K562 (cell line): ENCODE results near the gene NELL1. TPM values are rescaled to one million over a fixed set of nuclear protein-coding genes. Genes with fewer than 3 reads are reported as not detected.

Experiments
- ATAC-seq: fragments of 200-7000 bp; cut with Tn5 transposase; 3 replicates; pipeline ENCODE4 v1.9.1; 2020; ENCODE audit warnings: moderate library complexity
- BruUV-seq: library from RNA; stranded (reverse); fragments of 400-500 nt; replicated peaks from 2 replicates; lab custom pipeline; 2021; lab: Mats Ljungman, UMichigan
- CTCF ChIA-PET: fragments of 300-600 bp; formaldehyde crosslinking; extraction: SDS; loops from one replicate; lab custom pipeline; 2021; ENCODE audit warnings: low intra/inter-chr PET ratio; lab: Yijun Ruan, JAX
- POLR2A ChIA-PET: fragments of 300-600, 350-650 bp; sonication (Branson Sonifier 250); formaldehyde crosslinking; extraction: SDS; loops from one replicate; lab custom pipeline; 2021; ENCODE audit warnings: antibody characterized with exemption, inconsistent platforms; lab: Yijun Ruan, JAX
- DNase-seq, 4 experiments: peaks; one replicate each; pipeline versions ENCODE4 v3.0.0 to v3.0.0-alpha.2; 2011 to 2018; ENCODE audit warnings: low spot score in 3 of 4, mixed read lengths in 3 of 4; ENCODE audit errors: extremely low read depth in 1 of 4
- FAIRE-seq: peaks from 2 replicates; lab custom pipeline; 2011; peaks lifted over from hg19 to GRCh38; lab: Jason Lieb, UNC
- H2AFZ ChIP-seq: 2 replicates; pipeline ENCODE4 v1.6.0; 2011; ENCODE audit warnings: low read depth, low read length, control low read depth, inconsistent platforms
- H3K27ac ChIP-seq: fragments of 200-600 bp; 3 replicates; pipeline ENCODE4 v1.8.0; 2011; ENCODE audit warnings: low read depth, mild to moderate bottlenecking, control low read depth, inconsistent platforms, low read length, moderate library complexity, mixed read lengths; ENCODE audit errors: extremely low read depth
- H3K27me3 ChIP-seq, 2 experiments: fragments of 300-600 bp in 1 of 2; 2 replicates in 1 of 2; 3 replicates in 1 of 2; pipeline versions ENCODE4 v1.6.0 to v1.8.0; 2011; ENCODE audit warnings: inconsistent platforms in 2 of 2, low read length in 2 of 2, mild to moderate bottlenecking in 1 of 2, mixed read lengths in 1 of 2, moderate library complexity in 1 of 2; ENCODE audit not compliant: control insufficient read depth in 2 of 2, insufficient read depth in 2 of 2
- H3K36me3 ChIP-seq: fragments of 300-600 bp; 3 replicates; pipeline ENCODE4 v1.8.0; 2011; ENCODE audit warnings: mild to moderate bottlenecking, low read length, inconsistent platforms; ENCODE audit not compliant: control insufficient read depth, insufficient read depth
- H3K4me1 ChIP-seq, 2 experiments: fragments of 200-600 bp in 1 of 2; replicated peaks in 1 of 2; 2 replicates in 1 of 2; 3 replicates in 1 of 2; pipeline versions ENCODE4 v1.5.1 to v1.8.0; 2011; ENCODE audit warnings: inconsistent platforms in 2 of 2, low read length in 2 of 2, mild to moderate bottlenecking in 1 of 2, mixed read lengths in 1 of 2, moderate library complexity in 1 of 2; ENCODE audit not compliant: control insufficient read depth in 2 of 2, insufficient read depth in 2 of 2
- H3K4me2 ChIP-seq: 2 replicates; pipeline ENCODE4 v1.6.1; 2011; ENCODE audit warnings: low read length, control low read depth, inconsistent platforms, mixed read lengths; ENCODE audit not compliant: insufficient read depth
- H3K4me3 ChIP-seq: fragments of 200-600 bp; sonication (generic), shearing (Covaris generic); 2 replicates; pipeline ENCODE4 v1.5.1; 2016; ENCODE audit warnings: control low read depth, inconsistent platforms
- H3K79me2 ChIP-seq: fragments of 200-600 bp; 3 replicates; pipeline ENCODE4 v1.8.0; 2011; ENCODE audit warnings: low read length, inconsistent platforms; ENCODE audit not compliant: control insufficient read depth, insufficient read depth
- H3K9ac ChIP-seq, 2 experiments: 2 replicates each; pipeline versions ENCODE4 v1.6.0 to v1.6.1; 2011; ENCODE audit warnings: low read depth in 2 of 2, low read length in 2 of 2, control low read depth in 1 of 2, inconsistent platforms in 1 of 2, mild to moderate bottlenecking in 1 of 2, mixed read lengths in 1 of 2; ENCODE audit not compliant: insufficient read depth in 1 of 2
- H3K9me1 ChIP-seq: one replicate; pipeline ENCODE4 v1.6.0; 2011; ENCODE audit warnings: inconsistent platforms, mild to moderate bottlenecking, low read length, moderate library complexity; ENCODE audit not compliant: control insufficient read depth, insufficient read depth
- H3K9me3 ChIP-seq: replicated peaks from 2 replicates; pipeline ENCODE4 v1.5.1; 2011; ENCODE audit warnings: low read depth, low read length, inconsistent platforms; ENCODE audit not compliant: control insufficient read depth, insufficient read depth
- H4K20me1 ChIP-seq: replicated peaks from 2 replicates; pipeline ENCODE4 v1.6.1; 2011; ENCODE audit warnings: low read length, inconsistent platforms, mixed read lengths; ENCODE audit not compliant: control insufficient read depth, insufficient read depth
- CC2D1A ChIP-seq: fragments of 450-650 bp; IDR thresholded peaks from 2 replicates; pipeline ENCODE4 v1.6.1; 2017; ENCODE audit warnings: mild to moderate bottlenecking
- EGR1 ChIP-seq: fragments of 450-650 bp; conservative IDR thresholded peaks from 2 replicates; pipeline ENCODE4 v1.6.1; 2017; ENCODE audit warnings: mild to moderate bottlenecking
- HEY1 ChIP-seq: fragments of 250-450 bp; sonication (Bioruptor Pico); IDR thresholded peaks from 2 replicates; pipeline ENCODE4 v1.5.0; 2020; ENCODE audit warnings: mild to moderate bottlenecking, moderate library complexity, borderline replicate concordance
- HNRNPK ChIP-seq: fragments of 200-400 bp; formaldehyde crosslinking; IDR thresholded peaks from one replicate; pipeline ENCODE4 v1.6.1; 2018; ENCODE audit warnings: mild to moderate bottlenecking, low read depth, low read length; ENCODE audit not compliant: poor library complexity, severe bottlenecking
- MEIS2 ChIP-seq: fragments of 450-650 bp; IDR thresholded peaks from 2 replicates; pipeline ENCODE4 v1.6.1; 2014; ENCODE audit warnings: mild to moderate bottlenecking; ENCODE audit not compliant: partially characterized antibody
- OTX1 ChIP-seq: fragments of 450-650 bp; formaldehyde crosslinking; IDR thresholded peaks from 2 replicates; pipeline ENCODE4 v1.4.0; 2022; ENCODE audit warnings: mild to moderate bottlenecking
- PCBP1 ChIP-seq: fragments of 200-400 bp; formaldehyde crosslinking; IDR thresholded peaks from 2 replicates; pipeline ENCODE4 v1.6.1; 2018; ENCODE audit warnings: mild to moderate bottlenecking, low read depth, low read length; ENCODE audit not compliant: poor library complexity, severe bottlenecking
- POLR2B ChIP-seq: fragments of 450-650 bp; IDR thresholded peaks from 2 replicates; pipeline ENCODE4 v1.6.1; 2018; ENCODE audit warnings: low read depth; ENCODE audit not compliant: partially characterized antibody
- SRSF9 ChIP-seq: fragments of 200-400 bp; formaldehyde crosslinking; IDR thresholded peaks from 2 replicates; pipeline ENCODE4 v1.6.1; 2017; ENCODE audit warnings: low read depth, low read length, borderline replicate concordance
- ZNF121 ChIP-seq: sonication (generic); formaldehyde crosslinking; conservative IDR thresholded peaks from 2 replicates; pipeline ENCODE4 v1.8.0; 2022; ENCODE audit warnings: missing genetic modification reagents
- WGBS: fragments of 100-300 bp; shearing (Covaris generic); methylation state at CpG from one replicate; pipeline ENCODE4 v1.1.6; 2016; ENCODE audit warnings: low coverage, mixed read lengths; ENCODE audit not compliant: insufficient coverage; ENCODE audit errors: missing lambda C conversion rate; 5-methylcytosine and 5-hydroxymethylcytosine counted together
- in situ Hi-C: fragments of 300-500 bp; cut with MboI; formaldehyde crosslinking; loops from 4 replicates; pipeline ENCODE4 v1.15.0; 2018; ENCODE audit warnings: inconsistent platforms, mixed read lengths
- intact Hi-C: fragments of 100-400 bp; cut with micrococcal nuclease; formaldehyde crosslinking; loops from 2 replicates; pipeline ENCODE4 v1.14.2; 2022
- polyA plus RNA-seq, 8 experiments: library from polyadenylated mRNA; depleted of rRNA in 4 of 8; stranded (reverse) in 5 of 8; unstranded in 3 of 8; fragments of >200 nt; fragmentation: Nextera tagmentation in 2 of 8; fragmentation: Illumina TruSeq in 1 of 8; extraction: Ambion mirVana in 2 of 8; extraction: Trizol in 1 of 8; gene quantifications; 2 replicates each; pipeline versions ENCODE4 v1.2.1 to v1.2.3, GENCODE V29; 2011 to 2014; ENCODE audit warnings: inconsistent platforms in 1 of 8, missing spikeins in 1 of 8
- total RNA-seq, 7 experiments: library from RNA; depleted of rRNA in 6 of 7; stranded (reverse); fragments of >200 nt in 6 of 7; fragmentation: Illumina TruSeq in 2 of 7; extraction: Trizol in 2 of 7; gene quantifications; 2 replicates each; pipeline versions ENCODE4 v1.2.1 to v1.2.3, GENCODE V29; 2011 to 2021; ENCODE audit warnings: low replicate concordance in 1 of 7
- TF ChIP-seq, protein P1 (sequence below): fragments of 450-650 bp; formaldehyde crosslinking; IDR thresholded peaks from 2 replicates; pipeline ENCODE4 v1.4.0; 2022; ENCODE audit warnings: missing genetic modification characterization

NELL1 gene
- total and polyA plus RNA-seq, 9 of the 15 experiments (the other 6 are each of a cell fraction or from before 2014, with no cell fraction given): not detected

DNA sequence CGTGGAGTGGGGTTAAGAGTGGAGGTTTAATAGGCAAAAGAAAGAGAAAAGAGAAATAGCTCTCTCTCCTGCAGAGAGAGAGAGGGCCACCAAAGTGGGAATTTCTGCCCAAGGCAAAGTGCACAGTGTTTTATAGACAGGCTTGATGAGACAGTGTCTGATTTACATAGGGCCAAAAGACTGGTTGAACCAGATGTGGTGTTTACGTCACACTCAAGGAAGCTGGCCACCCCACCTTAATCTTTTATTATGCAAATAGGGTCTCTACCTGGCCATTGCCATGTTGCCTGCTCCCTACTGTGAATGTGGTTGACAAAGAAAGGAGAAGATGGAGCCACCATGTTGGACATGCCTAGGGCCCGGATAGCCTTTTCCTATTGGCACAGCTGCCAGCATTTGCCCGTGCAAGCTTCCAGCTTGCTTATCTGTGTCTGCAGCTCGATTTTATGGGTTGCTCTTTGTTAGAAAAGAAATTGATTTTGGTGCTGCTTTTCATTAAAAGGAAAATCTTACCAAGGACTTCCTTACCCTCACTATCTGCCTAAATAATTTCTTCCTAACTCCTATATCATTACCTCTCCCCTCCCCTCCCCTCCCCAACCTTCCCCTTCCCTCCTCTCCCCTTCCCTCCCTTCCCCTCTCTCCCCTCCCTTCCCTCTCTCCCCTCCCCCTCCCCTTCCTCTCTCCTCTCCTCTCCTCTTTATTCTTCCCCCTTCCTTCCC lies 436.0 kb downstream of the NELL1 start:
- CTCF ChIA-PET: no interaction called here
- no peaks in the 10 kb centered on the region for H3K4me1 ChIP-seq
- H3K27ac ChIP-seq: no peak overlapping the region
- TF ChIP-seq PCBP1 (peak; percentile 78), HNRNPK (peak; percentile 39), HEY1 (no peak)
- no peaks in the 10 kb centered on the region for H3K9me1 ChIP-seq
- no peak overlapping the region for H3K4me2 ChIP-seq
- POLR2A ChIA-PET: no interaction called here
- no peak for ATAC-seq
- no peaks in the 10 kb centered on the region for H3K79me2 ChIP-seq
- in situ Hi-C loops: no loop called here
- no peaks in the 10 kb centered on the region for H3K9me3 ChIP-seq
- no peak overlapping the region for H3K9ac ChIP-seq
- H3K36me3 ChIP-seq: no peaks in the 10 kb centered on the region
- no peak for FAIRE-seq
- H2AFZ ChIP-seq: no peak overlapping the region
- H3K4me3 ChIP-seq: no peak overlapping the region
- intact Hi-C loops: no loop called here
- no peaks in the 10 kb centered on the region for H3K27me3 ChIP-seq
- WGBS: 3% methylated on average over 5 of the region's 5 CpGs
- DNase-seq: no peak
- BruUV-seq: no TSS peak
- no peaks in the 10 kb centered on the region for H4K20me1 ChIP-seq

DNA sequence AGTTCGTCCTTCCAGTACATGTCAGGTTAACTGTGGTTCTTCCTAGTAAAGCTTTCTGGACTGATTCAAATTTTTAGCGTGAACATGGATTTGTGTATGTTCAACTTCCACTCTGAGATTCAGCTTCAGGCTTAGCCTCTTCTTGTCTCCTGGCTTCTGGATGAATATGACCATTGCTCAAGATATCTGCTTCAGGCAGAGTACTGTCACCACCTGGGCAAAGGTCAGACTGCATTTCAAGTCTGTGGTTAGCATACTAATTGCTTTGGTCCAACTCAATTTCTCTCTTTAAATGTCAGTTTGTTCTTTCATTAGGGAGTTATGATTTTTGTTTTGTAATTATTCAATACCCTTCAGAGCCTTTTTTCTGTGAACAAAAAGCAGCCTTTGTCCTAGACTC lies 440.0 kb downstream of the NELL1 start:
- H3K27ac ChIP-seq: no peak overlapping the region
- no peaks in the 10 kb centered on the region for H3K27me3 ChIP-seq
- H3K9ac ChIP-seq: no peak overlapping the region
- no peak for DNase-seq
- in situ Hi-C loops (no loop called here), intact Hi-C loops (no loop called here)
- no peaks in the 10 kb centered on the region for H3K9me1 ChIP-seq
- H3K79me2 ChIP-seq: no peaks in the 10 kb centered on the region
- H3K9me3 ChIP-seq: no peaks in the 10 kb centered on the region
- no peak for FAIRE-seq
- no peaks in the 10 kb centered on the region for H3K4me1 ChIP-seq
- no TSS peak for BruUV-seq
- no peak overlapping the region for H3K4me3 ChIP-seq
- 0% methylated on average over 2 of the region's 2 CpGs for WGBS
- H4K20me1 ChIP-seq: no peaks in the 10 kb centered on the region
- TF ChIP-seq POLR2B (no peak), HNRNPK (no peak), ZNF121 (no peak), SRSF9 (no peak), CC2D1A (no peak), OTX1 (no peak), EGR1 (no peak), MEIS2 (no peak)
- TF ChIP-seq, protein P1, sequence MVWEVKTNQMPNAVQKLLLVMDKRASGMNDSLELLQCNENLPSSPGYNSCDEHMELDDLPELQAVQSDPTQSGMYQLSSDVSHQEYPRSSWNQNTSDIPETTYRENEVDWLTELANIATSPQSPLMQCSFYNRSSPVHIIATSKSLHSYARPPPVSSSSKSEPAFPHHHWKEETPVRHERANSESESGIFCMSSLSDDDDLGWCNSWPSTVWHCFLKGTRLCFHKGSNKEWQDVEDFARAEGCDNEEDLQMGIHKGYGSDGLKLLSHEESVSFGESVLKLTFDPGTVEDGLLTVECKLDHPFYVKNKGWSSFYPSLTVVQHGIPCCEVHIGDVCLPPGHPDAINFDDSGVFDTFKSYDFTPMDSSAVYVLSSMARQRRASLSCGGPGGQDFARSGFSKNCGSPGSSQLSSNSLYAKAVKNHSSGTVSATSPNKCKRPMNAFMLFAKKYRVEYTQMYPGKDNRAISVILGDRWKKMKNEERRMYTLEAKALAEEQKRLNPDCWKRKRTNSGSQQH (CRISPR knock-in tag): no peak
- CTCF ChIA-PET: no interaction called here
- POLR2A ChIA-PET: no interaction called here
- no peak overlapping the region for H3K4me2 ChIP-seq
- no peak for ATAC-seq
- H3K36me3 ChIP-seq: no peaks in the 10 kb centered on the region
- no peak overlapping the region for H2AFZ ChIP-seq
